Measurements from ENCODE around the gene PSMC3IP.

PSMC3IP gene

GRCh38 chr17:42537826-42538451 is 39.6 kb downstream of the PSMC3IP start:
- Histone ChIP-seq H3K27ac (no peak overlapping the region), H3K4me3 (no peak overlapping the region), H3K4me1 (peaks cover 6 to 33% (median 22%) of the 10 kb centered on the region in 4 donors), H3K36me3 (peaks cover 26 to 50% (median 31%) of the 10 kb centered on the region in 3 donors), H3K9me3 (no peaks in the 10 kb centered on the region), H3K27me3 (no peaks in the 10 kb centered on the region)
- intact Hi-C loops (cut with DNase I; ENCODE audit: low total_unique reads): no loop called here
- DNase-seq: no peak
- no peak for TF ChIP-seq CTCF (IDR thresholded peaks at IDR 0.05)

- intact Hi-C loops (cut with DNase I; ENCODE audit: low total_unique reads): no loop called here
- H3K36me3 ChIP-seq: peaks cover 21 to 44% (median 27%) of the 10 kb centered on the region in 3 donors
- TF ChIP-seq CTCF (IDR thresholded peaks at IDR 0.05): no peak
- peak in 1 of 2 donors; percentile 74 for DNase-seq
- no peaks in the 10 kb centered on the region for H3K27me3 ChIP-seq
- no peaks in the 10 kb centered on the region for H3K9me3 ChIP-seq
- peak overlapping the region; percentile 86 to 92 for H3K27ac ChIP-seq
- peak overlapping the region; percentile 64 for H3K4me3 ChIP-seq
- peaks cover 6 to 38% (median 25%) of the 10 kb centered on the region in 4 donors for H3K4me1 ChIP-seq
Measured at GRCh38 chr17:42537156-42537805, 40.2 kb downstream of the PSMC3IP start.

- peaks cover 6 to 41% (median 27%) of the 10 kb centered on the region in 4 donors for H3K4me1 ChIP-seq
- TF ChIP-seq CTCF (IDR thresholded peaks at IDR 0.05): no peak
- peaks cover 21 to 37% (median 25%) of the 10 kb centered on the region in 3 donors for H3K36me3 ChIP-seq
- no peaks in the 10 kb centered on the region for H3K9me3 ChIP-seq
- peak overlapping the region; percentile 86 to 92 for H3K27ac ChIP-seq
- peak; percentile 83 to 96 for DNase-seq
- intact Hi-C loops (cut with DNase I; ENCODE audit: low total_unique reads): no loop called here
- peak overlapping the region; percentile 64 for H3K4me3 ChIP-seq
- H3K27me3 ChIP-seq: no peaks in the 10 kb centered on the region
Measured at GRCh38 chr17:42536372-42537155, 41.0 kb downstream of the PSMC3IP start.

- intact Hi-C loops (cut with DNase I; ENCODE audit: low total_unique reads): no loop called here
- peak; percentile 97 to 99 for DNase-seq
- no peaks in the 10 kb centered on the region for H3K27me3 ChIP-seq
- peak within 1 kb of the TSS; percentile 86 to 92 for H3K27ac ChIP-seq
- H3K36me3 ChIP-seq: peaks cover 18 to 31% (median 19%) of the 10 kb centered on the region in 3 donors
- no peaks in the 10 kb centered on the region for H3K9me3 ChIP-seq
- peak within 1 kb of the TSS; percentile 64 for H3K4me3 ChIP-seq
- TF ChIP-seq CTCF (IDR thresholded peaks at IDR 0.05): no peak
- H3K4me1 ChIP-seq: peaks cover 6 to 46% (median 30%) of the 10 kb centered on the region in 4 donors
Measured at GRCh38 chr17:42536048-42536371, 41.5 kb downstream of the PSMC3IP start, which contains the start of gene NAGLU. TSS of gene NAGLU (plus strand) at chr17:42536241. CDS start at chr17:42536273, 32 bp downstream.

- DNase-seq: no peak
- Histone ChIP-seq H3K9me3 (no peaks in the 10 kb centered on the region), H3K4me3 (peak overlapping the region; percentile 64), H3K27me3 (no peaks in the 10 kb centered on the region), H3K36me3 (peaks cover 16 to 25% (median 17%) of the 10 kb centered on the region in 3 donors), H3K4me1 (peaks cover 6 to 48% (median 32%) of the 10 kb centered on the region in 4 donors), H3K27ac (peak overlapping the region; percentile 86 to 92)
- intact Hi-C loops (cut with DNase I; ENCODE audit: low total_unique reads): no loop called here
- TF ChIP-seq CTCF (IDR thresholded peaks at IDR 0.05): no peak
Measured at GRCh38 chr17:42535155-42536047, 42.1 kb downstream of the PSMC3IP start.

Measured in tibial artery (tissue), 4 donors.